Natural killer cell (primary cell): Measurements from ENCODE around the gene COL6A2. TPM values are rescaled to one million over a fixed set of nuclear protein-coding genes. Genes with fewer than 3 reads are reported as not detected.

ENCODE experiments used
- ATAC-seq, 3 donors: fragments of 150-1000 bp in 2 of 3; fragments of 200-7000 bp in 1 of 3; cut with Tn5 transposase; 1 replicate in 1 of 3; 2 replicates in 2 of 3; pipeline ENCODE4 v1.10.0; 2021; ENCODE audit warnings: mild to moderate bottlenecking in 2 of 3, moderate library complexity in 2 of 3
- DNase-seq, 2 donors: peaks; one replicate each; pipeline versions ENCODE4 v3.0.0 to v3.0.0-alpha.2; 2013 to 2021; ENCODE audit warnings: mixed read lengths in 1 of 2
- H3K27ac ChIP-seq: one replicate; pipeline ENCODE4 v1.5.1; 2013; ENCODE audit warnings: mild to moderate bottlenecking, low read length
- H3K27me3 ChIP-seq: one replicate; pipeline ENCODE4 v1.6.1; 2013; ENCODE audit warnings: low read length; ENCODE audit not compliant: control insufficient read depth, insufficient read depth
- H3K36me3 ChIP-seq: one replicate; pipeline ENCODE4 v1.6.1; 2013; ENCODE audit warnings: low read length; ENCODE audit not compliant: control insufficient read depth, insufficient read depth
- H3K4me1 ChIP-seq: one replicate; pipeline ENCODE4 v1.6.1; 2013; ENCODE audit warnings: low read length; ENCODE audit not compliant: control insufficient read depth, insufficient read depth
- H3K4me3 ChIP-seq: one replicate; pipeline ENCODE4 v1.5.1; 2013; ENCODE audit warnings: low read length
- H3K9me3 ChIP-seq: one replicate; pipeline ENCODE4 v1.6.1; 2013; ENCODE audit warnings: low read length; ENCODE audit not compliant: control insufficient read depth, insufficient read depth
- H3K27ac Mint-ChIP-seq, 2 donors: one replicate each; pipeline ENCODE4 v1.8.0; 2022; ENCODE audit warnings: mild to moderate bottlenecking in 2 of 2, mixed read lengths in 2 of 2, moderate library complexity in 1 of 2
- H3K27me3 Mint-ChIP-seq, 2 donors: one replicate each; pipeline ENCODE4 v1.8.0; 2022; ENCODE audit warnings: low read depth in 2 of 2, mixed read lengths in 2 of 2
- H3K36me3 Mint-ChIP-seq: one replicate; pipeline ENCODE4 v1.8.0; 2022; ENCODE audit warnings: mixed read lengths
- H3K4me1 Mint-ChIP-seq, 2 donors: one replicate each; pipeline ENCODE4 v1.8.0; 2022; ENCODE audit warnings: mixed read lengths in 2 of 2
- H3K4me3 Mint-ChIP-seq: one replicate; pipeline ENCODE4 v1.8.0; 2022; ENCODE audit warnings: mild to moderate bottlenecking, moderate library complexity, mixed read lengths
- H3K9me3 Mint-ChIP-seq, 2 donors: one replicate each; pipeline ENCODE4 v1.8.0; 2022; ENCODE audit warnings: mixed read lengths in 2 of 2
- WGBS: methylation state at CpG from one replicate; pipeline ENCODE4 v1.1.7; 2013; ENCODE audit warnings: missing lambda C conversion rate; ENCODE audit not compliant: insufficient coverage; 5-methylcytosine and 5-hydroxymethylcytosine counted together
- intact Hi-C: fragments of 100-400 bp; cut with micrococcal nuclease; formaldehyde crosslinking; loops from one replicate; pipeline ENCODE4 v1.14.2; 2022
- total RNA-seq, 4 donors: library from RNA; stranded (reverse); fragments of 120-200 nt in 1 of 4; gene quantifications; one replicate each; pipeline versions ENCODE4 v1.2.3 to v1.2.4, GENCODE V29; 2013 to 2022
- TF ChIP-seq, protein P1 (sequence below): fragments of 200-600 bp; IDR thresholded peaks from one replicate; pipeline ENCODE4 v1.8.0; 2022; ENCODE audit warnings: antibody characterized with exemption

Gene COL6A2
- total RNA-seq, 3 donors from 2014 or later (not counting 1 experiment from before 2014, with no cell fraction given), result 93.9 to 110 (median 97.2) TPM

DNA sequence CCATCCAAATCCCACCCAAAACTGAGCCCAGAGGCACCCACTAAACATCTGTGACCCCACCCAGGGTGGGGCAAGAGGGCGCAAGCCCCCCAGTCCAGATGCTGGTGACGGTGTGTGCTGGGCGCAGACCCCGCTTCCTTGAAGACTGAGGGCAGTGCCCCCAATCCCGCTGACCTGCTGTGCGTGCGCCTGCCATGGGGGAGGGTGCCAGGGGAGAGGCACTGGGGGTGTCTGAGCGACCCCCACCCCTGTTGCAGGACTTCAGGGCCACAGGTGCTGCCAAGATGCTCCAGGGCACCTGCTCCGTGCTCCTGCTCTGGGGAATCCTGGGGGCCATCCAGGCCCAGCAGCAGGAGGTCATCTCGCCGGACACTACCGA, 13.3 kb downstream of the COL6A2 start:
- Histone ChIP-seq H3K27ac (no peak overlapping the region), H3K9me3 (peaks cover 4% of the 10 kb centered on the region), H3K4me3 (no peak overlapping the region), H3K27me3 (no peaks in the 10 kb centered on the region), H3K36me3 (no peaks in the 10 kb centered on the region), H3K4me1 (no peaks in the 10 kb centered on the region)
- Mint-ChIP-seq H3K9me3 (peaks cover 0 to 6% of the 10 kb centered on the region in 2 donors), H3K27me3 (peaks cover 0 to 9% of the 10 kb centered on the region in 2 donors), H3K4me3 (no peak overlapping the region), H3K4me1 (no peaks in the 10 kb centered on the region), H3K27ac (no peak overlapping the region), H3K36me3 (no peaks in the 10 kb centered on the region)
- DNase-seq, result peak in 1 of 2 donors; percentile 12
- TF ChIP-seq, protein P1, sequence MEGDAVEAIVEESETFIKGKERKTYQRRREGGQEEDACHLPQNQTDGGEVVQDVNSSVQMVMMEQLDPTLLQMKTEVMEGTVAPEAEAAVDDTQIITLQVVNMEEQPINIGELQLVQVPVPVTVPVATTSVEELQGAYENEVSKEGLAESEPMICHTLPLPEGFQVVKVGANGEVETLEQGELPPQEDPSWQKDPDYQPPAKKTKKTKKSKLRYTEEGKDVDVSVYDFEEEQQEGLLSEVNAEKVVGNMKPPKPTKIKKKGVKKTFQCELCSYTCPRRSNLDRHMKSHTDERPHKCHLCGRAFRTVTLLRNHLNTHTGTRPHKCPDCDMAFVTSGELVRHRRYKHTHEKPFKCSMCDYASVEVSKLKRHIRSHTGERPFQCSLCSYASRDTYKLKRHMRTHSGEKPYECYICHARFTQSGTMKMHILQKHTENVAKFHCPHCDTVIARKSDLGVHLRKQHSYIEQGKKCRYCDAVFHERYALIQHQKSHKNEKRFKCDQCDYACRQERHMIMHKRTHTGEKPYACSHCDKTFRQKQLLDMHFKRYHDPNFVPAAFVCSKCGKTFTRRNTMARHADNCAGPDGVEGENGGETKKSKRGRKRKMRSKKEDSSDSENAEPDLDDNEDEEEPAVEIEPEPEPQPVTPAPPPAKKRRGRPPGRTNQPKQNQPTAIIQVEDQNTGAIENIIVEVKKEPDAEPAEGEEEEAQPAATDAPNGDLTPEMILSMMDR, result no peak
- 90% methylated on average over 12 of the region's 12 CpGs for WGBS
- ATAC-seq, result no peak
- intact Hi-C loops, result no loop called here

DNA sequence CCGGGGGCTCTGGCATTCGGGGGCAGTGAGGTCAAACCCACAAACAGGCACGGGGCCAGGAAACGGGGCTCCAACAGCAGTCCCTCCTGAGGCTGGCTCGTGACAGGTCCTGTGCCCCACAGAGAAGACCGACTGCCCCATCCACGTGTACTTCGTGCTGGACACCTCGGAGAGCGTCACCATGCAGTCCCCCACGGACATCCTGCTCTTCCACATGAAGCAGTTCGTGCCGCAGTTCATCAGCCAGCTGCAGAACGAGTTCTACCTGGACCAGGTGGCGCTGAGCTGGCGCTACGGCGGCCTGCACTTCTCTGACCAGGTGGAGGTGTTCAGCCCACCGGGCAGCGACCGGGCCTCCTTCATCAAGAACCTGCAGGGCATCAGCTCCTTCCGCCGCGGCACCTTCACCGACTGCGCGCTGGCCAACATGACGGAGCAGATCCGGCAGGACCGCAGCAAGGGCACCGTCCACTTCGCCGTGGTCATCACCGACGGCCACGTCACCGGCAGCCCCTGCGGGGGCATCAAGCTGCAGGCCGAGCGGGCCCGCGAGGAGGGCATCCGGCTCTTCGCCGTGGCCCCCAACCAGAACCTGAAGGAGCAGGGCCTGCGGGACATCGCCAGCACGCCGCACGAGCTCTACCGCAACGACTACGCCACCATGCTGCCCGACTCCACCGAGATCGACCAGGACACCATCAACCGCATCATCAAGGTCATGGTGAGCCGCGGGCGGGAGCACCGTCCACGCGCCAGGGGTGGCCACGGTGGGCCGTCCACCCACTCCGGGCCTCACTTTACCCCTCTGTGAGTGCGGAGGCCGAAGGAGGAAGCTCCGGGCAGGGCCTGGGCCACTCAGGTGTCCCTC, 14.2 kb downstream of the COL6A2 start:
- Mint-ChIP-seq H3K4me3 (no peak overlapping the region), H3K9me3 (peaks cover 0 to 6% of the 10 kb centered on the region in 2 donors), H3K27me3 (peaks cover 0 to 5% of the 10 kb centered on the region in 2 donors), H3K36me3 (no peaks in the 10 kb centered on the region), H3K27ac (no peak overlapping the region), H3K4me1 (no peaks in the 10 kb centered on the region)
- Histone ChIP-seq H3K4me3 (no peak overlapping the region), H3K36me3 (no peaks in the 10 kb centered on the region), H3K4me1 (no peaks in the 10 kb centered on the region), H3K27me3 (no peaks in the 10 kb centered on the region), H3K9me3 (peaks cover 4% of the 10 kb centered on the region), H3K27ac (no peak overlapping the region)
- intact Hi-C loops, result no loop called here
- ATAC-seq (no peak), DNase-seq (peak in 1 of 2 donors; percentile 9)
- TF ChIP-seq, protein P1, result no peak
- WGBS, result 95% methylated on average over 69 of the region's 69 CpGs

DNA sequence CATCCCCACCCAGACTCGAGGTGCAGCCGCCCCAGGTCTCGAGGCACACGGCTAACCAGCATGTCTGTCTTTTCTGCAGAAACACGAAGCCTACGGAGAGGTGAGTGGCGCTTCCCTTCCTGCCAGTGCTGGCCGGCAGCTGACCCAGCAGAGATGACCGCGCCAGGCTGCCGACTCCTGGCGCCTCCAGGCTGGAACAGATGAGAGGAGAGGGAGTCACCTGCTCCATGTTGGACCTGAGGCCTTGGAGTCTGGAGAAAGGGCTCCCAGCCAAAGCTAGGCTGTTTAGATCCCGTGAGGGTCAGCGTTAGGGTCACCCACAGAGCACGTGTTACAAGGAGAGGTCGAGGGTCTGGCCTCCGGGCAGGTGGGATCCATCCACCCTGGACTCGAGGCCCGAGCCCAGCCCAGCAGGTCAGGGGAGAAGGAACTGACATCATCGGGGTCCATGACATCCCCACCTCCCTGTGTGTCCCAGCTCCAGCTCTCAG, 14.9 kb downstream of the COL6A2 start:
- ATAC-seq (no peak), DNase-seq (peak in 1 of 2 donors; percentile 12)
- intact Hi-C loops, result no loop called here
- H3K9me3 Mint-ChIP-seq, result peaks cover 0 to 5% of the 10 kb centered on the region in 2 donors
- H3K36me3 Mint-ChIP-seq, result no peaks in the 10 kb centered on the region
- Histone ChIP-seq H3K27me3 (no peaks in the 10 kb centered on the region), H3K27ac (no peak overlapping the region), H3K4me1 (no peaks in the 10 kb centered on the region), H3K4me3 (no peak overlapping the region), H3K9me3 (peaks cover 4% of the 10 kb centered on the region), H3K36me3 (no peaks in the 10 kb centered on the region)
- H3K27me3 Mint-ChIP-seq, result peaks cover 0 to 3% of the 10 kb centered on the region in 2 donors
- no peak overlapping the region for H3K27ac Mint-ChIP-seq
- no peaks in the 10 kb centered on the region for H3K4me1 Mint-ChIP-seq
- WGBS, result 94% methylated on average over 20 of the region's 20 CpGs
- TF ChIP-seq, protein P1, result no peak
- H3K4me3 Mint-ChIP-seq, result no peak overlapping the region
